ENCODE measurements around the gene MTAP.
A peak's percentile ranks its signal among the peaks of the same experiment; 100 is the strongest.
"Not testable (repeated sequence)": the region's sequence is repeated elsewhere in the genome, so short reads cannot be mapped to it uniquely, and the experiment has no call there.

Gene MTAP

DNA sequence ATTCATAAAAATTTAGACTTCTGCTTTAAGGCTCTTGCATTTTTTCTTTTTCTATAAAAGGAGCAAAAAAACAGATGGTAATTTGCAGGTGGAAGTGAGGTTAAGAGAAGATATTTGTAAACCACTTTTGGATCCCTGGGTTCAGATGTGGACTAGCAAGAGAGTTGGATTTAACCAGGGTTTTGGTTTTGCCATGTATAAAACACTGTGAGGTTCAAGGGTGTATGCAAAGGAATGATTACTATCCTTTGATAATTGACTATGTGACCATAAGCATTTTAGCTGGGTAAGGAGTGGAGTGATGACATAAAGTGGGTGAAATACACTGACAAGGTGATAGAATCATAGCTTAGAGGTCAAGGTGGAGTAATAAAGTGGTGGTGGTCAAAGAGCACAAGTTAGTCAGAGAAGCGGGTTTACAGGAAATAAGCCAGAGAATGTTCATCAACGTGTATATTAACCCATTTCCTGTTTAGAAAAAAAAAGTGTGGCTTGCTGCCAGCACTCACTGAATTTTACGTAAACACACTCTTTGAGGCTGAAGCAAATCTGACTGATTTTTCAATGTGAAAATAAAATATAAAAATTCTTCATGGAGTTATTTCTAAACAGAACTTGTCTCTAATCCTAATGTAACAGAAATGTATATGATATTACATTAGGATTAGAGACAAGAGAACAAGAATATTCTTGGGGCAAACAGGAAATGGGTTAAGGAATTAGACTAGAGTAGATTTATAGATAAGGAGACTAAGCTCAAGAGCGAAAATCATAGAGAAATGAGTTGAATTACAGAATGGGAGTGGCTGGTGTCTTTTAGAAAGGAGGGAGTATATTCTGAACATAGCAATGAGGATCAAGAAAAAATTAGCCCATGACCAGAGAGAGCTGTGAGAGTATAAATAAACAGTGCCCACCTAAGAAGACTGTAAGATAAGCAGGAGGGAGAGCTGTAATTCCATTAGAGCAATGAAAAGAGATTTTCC, 117.2 kb downstream of the MTAP start:
- peak; percentile 53 for DNase-seq (ENCODE audit: low read depth)

DNA sequence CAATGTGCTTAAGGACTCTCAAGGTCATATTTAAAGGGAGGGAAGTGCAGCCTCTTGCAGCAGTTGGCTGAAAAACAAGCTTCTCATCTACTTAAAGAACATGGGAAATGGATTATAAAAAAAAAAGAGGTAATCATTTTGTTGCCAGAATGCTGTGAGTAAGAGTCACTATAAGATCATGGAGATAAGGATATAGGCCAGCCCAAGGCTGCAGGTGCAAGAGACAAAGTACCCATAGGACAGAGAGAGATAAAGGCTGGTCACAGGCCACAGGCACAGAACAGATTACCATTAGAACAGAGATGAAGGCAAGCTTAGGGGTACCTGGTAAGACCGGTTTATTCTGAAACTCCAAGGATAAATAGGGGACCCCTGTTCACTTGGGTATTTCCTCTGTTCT, 121.3 kb downstream of the MTAP start:
- DNase-seq (ENCODE audit: low read depth): no peak

DNA sequence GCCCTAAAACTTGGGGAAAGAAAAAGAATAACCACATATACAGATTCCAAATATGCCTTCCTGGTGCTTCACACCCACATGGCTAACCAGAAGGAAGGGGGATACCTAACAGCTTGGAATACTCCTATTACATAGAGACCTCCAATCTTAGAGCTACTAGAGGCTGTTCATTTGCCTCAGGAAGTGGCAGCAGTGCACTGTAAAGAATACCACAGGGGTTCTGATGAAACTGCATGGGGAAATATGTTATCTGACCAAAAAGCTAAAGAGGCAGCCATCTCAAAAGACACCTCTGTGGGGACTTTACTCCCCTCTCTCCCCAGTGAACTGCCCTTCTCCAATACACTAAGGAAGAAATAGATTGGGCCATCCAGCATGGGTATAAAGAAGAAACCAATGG, 125.3 kb downstream of the MTAP start:
- no peak for DNase-seq (ENCODE audit: low read depth)

DNA sequence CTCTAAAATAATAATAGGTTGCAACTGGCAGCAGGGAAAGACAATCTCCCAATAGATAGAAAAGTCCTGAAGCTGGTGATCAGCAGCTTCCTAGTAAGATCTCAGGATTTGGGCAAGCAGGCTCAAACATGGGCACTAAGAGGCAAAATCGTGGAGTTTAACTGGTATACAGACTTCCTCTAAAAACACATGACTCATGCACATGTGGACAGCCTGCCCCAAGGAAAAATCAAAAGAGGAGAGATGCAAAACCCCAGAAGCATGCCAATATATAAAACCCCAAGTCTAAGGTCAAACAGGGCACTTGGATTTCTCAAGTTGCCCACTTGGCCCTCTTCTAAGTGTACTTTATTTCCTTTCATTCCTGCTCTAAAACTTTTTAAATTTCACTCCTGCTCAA, 129.0 kb downstream of the MTAP start:
- DNase-seq (ENCODE audit: low read depth): no peak

DNA sequence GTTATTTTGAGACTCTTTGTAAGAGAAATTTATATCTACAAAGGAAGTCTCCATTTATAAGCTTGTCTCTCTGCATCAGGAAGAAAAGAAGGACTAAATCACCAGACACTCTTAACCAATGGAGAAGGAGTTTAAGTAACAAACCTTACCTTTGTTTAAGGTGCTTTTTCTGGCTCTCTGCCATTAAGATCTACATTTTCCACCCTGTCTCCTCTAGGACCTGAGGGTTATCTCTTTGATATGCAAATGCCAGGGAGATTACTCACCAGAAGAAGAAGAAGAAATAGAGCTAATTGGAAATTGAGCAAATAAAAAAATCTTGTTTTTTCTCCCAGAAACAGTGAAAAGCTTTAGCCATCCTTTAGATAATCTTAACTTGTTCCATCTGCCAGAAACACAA, 130.8 kb downstream of the MTAP start:
- no peak for DNase-seq (ENCODE audit: low read depth)

DNA sequence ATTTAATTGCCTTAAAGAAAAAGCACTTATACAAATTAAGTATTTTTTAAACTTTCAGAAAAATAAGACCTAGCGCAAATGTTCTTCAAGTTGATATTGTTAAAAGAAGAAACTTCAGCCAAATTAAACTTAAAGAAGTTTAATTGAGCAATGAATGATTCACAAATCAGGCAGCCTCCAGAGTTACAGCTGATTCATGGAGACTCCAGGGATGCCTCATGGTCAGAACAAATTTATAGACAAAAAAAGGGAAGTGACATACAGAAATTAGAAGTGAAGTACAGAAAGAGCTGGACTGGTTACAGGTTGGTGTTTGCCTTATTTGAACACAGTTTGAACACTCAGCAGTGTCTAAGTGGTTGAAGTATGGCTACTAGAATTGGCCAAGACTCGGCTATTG, 131.4 kb downstream of the MTAP start:
- no peak for DNase-seq (ENCODE audit: low read depth)

DNA sequence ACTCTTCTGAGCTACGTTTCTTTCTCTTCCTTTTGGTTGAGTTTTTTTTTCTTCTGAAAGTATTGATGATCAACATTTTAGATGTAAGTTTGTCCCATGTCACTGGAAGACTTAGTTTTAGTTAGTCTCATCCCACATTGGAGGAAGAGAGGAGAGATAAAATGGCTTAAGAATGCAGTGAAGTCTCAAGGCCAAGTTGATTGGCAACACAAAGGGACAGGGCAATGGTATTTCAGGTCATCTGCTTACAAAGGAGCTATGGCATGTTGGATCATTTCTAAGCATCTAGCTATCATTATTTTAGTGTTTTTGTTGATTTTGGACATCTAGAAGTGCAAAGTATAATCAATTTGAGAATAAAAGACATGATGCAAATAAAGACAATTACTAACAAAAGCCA, 133.2 kb downstream of the MTAP start:
- DNase-seq (ENCODE audit: low read depth): no peak

DNA sequence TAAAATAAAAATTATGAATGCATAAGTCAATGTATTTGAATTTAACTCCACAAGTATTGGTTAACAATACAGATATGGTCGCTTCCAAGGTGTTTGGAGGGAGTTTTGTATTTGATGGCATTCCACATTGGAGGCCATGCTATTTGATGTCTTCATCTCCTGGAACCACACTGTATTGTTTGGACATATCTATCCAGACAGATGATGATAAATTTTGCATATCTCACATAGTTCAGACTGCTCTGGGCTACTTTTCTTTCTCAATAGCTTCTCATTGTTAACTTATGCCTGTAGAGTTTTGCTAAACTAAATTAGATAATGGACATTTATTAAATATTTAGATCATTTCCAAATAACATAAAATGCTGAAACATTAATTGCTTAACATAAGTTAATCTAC, 133.7 kb downstream of the MTAP start:
- no peak for DNase-seq (ENCODE audit: low read depth)

DNA sequence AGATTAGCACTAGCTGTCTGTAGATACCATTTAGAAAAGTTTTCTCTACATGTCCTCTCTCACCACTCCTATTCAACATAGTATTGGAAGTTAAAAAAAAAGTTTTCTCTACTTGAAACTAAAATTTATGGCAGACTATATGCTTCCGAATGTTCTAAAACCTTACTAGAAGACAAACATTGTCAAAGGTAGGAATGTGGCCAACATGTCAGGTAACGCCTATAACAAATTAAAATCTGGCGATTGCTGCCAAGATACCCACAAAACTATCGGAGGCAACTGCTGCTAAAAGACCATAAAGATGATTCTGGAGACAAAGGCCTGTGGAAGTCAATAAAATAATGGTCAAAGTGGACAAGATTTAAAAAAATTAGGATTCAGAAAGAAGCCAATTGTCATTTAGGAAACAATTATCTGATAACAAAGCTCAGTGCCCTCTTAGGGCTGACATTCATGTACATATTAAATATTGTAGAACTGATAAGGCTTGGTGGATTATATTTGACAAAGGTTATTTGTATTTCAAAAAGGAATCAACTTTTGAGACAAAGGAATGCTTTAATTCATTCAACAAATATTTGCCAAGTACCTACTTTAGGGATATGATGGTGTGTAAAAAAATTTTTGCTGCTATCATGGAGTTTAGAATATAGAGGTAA, 139.0 kb downstream of the MTAP start:
- DNase-seq (ENCODE audit: low read depth): no peak

DNA sequence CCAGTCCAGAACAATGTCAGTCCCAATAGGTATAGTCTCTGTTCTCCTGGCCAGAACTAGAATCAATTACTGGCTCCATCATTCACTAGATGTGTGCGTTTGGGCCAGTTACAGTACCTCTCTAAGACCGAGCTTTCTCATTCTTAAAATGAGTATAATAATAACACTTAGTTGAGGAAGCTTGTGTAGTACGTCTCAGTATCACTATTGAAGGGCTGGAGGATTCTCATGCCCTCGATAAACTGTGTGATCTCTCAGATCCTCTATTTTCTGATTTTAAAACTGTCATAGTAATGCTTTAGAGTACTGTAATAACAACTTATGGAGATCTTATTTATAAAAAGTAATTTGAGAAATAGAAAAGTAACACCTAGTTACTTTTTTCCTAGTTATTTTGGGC, 141.0 kb downstream of the MTAP start:
- DNase-seq (ENCODE audit: low read depth): no peak

DNA sequence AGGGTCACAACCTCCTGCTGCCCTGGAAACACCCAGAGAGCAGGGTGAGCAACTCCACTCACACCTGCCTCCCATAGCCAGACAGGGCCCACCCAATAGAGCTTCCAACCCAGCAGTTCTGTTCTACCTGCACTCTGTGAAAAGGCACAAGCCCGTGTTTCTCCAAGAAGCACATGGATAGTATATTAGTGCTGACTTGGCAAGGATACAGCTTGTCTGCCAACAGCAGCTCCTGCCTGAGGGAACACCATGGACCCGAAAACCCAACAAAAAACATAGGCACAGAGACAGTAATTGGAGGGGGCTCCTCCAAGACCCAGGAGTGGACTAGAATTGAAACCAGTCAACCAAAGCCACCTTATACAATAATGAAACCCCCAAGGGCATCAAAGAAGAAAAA, 143.2 kb downstream of the MTAP start:
- no peak for DNase-seq (ENCODE audit: low read depth)

DNA sequence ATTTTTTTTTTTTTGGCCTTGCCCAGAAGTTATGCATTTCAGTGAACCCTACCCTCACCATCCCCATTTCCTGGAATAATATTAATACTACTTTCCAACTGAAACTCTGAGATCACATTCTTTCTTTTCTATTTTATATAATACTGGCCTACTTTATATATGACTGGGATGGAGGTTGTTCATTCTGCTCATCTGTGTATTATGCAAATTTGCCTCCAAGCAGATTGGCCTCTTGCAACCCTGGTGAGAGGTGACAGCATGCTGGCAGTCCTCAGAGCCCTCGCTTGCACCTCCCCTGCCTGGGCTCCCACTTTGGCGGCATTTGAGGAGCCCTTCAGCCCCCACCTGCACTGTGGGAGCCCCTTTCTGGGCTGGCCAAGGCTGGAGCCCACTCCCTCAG, 156.4 kb downstream of the MTAP start:
- DNase-seq (ENCODE audit: low read depth): no peak

DNA sequence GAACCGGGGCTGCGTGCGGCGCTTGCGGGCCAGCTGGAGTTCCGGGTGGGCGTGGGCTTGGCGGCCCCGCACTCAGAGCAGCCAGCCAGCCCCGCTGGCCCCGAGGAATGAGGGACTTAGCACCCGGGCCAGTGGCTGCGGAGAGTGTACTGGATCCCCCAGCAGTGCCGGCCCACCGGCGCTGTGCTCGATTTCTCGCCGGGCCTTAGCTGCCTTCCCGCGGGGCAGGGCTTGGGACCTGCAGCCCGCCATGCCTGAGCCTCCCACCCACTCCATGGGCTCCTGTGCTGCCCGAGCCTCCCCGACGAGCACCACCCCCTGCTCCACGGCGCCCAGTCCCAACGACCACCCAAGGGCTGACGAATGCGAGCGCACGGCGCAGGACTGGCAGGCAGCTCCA, 156.8 kb downstream of the MTAP start:
- not testable (repeated sequence) for DNase-seq (ENCODE audit: low read depth)

DNA sequence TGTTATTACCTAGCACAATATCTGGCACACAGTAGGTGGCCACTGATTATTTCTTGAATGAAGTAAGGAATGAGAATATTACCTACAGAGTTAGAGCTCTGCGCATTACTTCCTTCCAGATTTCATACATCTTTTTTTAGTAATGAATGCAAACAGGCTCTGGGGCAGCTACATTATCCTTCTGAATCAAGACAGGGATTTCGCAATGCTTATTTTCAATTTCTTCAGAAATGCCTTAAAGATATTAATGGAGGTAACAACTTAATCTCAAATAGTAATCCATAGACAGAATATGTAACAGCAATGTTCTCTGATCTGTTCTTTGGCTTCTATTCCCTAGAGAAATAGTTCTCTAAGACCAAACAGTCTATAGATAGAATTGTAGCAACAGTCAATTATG, 159.1 kb downstream of the MTAP start:
- DNase-seq (ENCODE audit: low read depth): no peak

DNA sequence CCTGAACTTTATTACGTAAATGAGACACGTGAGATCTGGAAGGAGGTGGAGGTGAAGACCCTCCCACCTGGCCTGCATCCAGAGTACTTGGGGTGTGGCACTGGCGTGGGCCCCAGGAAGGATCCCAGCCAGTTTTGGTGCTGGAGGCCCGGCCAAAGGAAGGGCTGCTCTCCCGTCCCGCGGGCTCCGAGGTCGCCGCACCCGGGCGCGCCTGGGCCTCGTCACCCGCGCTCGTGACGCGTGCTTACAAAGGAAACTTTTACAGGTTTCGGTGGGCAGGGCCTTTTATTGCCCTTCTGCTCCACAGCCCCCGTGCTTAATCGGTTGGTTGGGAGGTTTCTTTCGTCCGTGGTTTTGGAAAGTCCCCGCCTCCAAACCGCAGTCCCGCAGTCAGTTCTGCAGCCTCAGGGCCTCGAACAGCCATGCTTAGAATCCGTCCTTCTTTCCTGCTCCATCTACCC, 162.5 kb downstream of the MTAP start:
- DNase-seq (ENCODE audit: low read depth): no peak

DNA sequence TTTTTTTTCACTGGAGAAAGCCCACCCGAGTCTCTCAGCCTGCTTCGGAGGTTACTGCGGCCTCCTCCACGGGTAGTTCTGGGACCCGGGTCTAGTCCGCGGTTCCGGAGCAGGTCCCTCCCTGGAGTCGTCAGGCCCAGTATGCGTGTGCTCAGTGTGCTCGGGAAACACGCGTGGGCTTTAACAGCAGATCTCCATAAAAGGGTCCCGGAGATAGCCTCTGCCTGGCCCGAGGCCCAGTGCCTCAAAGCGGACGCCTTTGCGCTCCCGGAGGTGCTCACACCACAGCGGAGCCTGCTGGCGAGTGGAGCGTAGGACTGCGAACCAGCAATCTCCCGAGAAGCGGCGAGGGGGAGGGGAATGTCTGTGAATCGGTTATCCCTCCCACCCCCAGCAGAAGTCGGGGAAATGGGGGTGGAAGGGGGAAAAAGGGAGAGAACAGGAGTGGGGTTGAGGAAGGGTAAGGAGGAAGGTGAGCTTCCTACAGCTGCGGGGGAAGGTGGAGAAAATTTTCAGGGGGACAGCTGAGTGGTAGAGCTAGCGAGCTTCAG, 163.0 kb downstream of the MTAP start:
- no peak for DNase-seq (ENCODE audit: low read depth)

DNA sequence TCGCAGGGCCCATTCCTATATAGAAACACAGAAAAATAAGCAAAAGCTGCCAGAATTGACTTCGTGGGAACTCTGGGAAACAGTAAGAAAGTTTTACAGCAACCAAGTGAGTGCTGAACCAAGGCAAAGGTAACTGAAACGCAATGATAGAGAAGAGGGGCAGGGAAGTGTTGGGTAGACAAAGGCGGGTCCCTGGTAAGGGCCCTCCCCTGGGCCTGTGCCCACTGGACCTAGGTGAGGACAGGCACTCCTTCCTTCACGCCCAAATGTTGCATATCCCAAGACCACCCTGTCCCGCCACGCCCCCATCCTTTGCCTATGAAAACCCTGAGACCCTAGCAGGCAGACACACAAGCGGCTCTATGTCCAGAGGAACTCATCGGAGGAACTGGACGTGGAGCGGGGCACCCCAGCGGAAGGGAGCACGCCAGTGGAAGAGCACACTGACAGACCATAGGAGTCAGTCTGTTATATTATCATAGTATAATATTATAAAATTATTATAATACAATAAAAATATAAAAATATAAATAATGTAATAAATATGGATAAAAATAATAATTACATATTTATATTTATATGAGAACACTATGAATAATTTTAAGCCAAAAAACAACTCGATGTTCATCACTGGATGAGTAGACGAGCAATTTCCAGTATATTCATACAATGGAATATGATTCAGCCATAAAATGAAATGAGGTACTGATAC, 163.9 kb downstream of the MTAP start:
- no peak for DNase-seq (ENCODE audit: low read depth)

DNA sequence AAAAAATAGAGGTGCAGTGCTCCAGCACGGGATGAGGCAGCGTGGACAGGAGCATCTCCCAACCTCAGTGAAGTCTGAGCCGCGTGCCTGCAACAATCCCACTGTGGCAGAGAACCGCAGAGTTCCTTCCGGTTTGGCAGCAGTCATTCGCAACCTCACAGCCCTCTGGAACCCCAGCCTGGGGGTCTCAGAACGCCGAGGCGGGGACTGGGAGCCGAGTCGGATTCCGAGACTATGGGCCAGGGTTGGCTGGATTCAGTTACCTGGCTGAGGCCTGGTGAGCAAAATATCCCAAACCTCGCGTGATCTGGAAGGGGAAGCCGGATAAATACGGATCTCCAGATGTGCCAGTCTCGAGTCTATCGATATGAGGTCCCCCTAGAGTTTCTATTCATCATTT, 164.7 kb downstream of the MTAP start:
- DNase-seq (ENCODE audit: low read depth): no peak

DNA sequence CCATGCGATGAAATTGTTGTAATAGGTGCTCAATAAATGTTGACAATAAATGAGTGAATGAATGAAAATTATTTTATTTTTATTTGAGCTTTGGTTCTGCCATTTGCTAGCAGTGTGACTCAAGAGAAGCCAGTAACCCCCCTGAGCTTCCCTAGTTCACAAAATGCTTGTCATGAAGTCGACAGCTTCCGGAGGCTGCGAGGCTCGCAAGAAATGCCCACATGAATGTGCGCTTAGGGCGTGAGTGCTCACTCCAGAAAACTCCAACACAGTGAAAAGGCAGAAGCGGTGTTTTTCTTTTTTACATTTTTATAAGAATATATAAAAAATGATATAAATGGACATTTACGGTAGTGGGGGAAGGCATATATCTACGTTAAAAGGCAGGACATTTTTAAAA, 165.3 kb downstream of the MTAP start:
- DNase-seq (ENCODE audit: low read depth): no peak

DNA sequence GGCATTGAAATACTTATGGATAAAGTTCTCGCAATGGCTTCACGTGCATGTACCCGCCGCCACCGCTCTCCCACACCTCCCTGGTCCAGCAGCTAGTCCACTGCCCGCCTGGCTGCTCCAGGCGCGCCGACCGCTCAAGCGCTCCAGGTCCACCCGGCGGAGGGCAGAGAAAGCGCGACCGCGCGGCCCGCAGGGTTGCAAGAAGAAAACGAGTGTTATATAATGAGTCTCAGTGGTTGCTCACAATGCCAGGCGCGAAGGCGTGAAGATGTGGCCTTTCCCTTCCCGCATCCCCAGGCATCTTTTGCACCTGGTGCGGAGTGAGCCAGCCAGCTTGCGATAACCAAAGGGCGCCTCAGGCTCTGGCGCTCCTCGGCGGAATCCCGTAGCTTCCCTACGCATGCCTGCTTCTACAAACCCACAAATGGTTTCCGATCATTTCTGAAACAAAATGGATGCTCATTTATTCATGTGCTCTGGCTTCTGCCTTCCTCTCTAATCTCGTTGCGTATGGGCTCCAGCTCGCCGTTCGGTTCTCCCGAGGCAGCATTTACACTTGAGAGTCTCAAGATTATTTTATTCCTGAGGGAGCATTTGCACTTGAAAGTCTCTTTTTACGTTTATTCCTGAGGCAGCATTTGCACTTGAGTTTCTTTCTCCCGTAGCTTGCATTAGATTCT, 166.0 kb downstream of the MTAP start:
- DNase-seq (ENCODE audit: low read depth): no peak

DNA sequence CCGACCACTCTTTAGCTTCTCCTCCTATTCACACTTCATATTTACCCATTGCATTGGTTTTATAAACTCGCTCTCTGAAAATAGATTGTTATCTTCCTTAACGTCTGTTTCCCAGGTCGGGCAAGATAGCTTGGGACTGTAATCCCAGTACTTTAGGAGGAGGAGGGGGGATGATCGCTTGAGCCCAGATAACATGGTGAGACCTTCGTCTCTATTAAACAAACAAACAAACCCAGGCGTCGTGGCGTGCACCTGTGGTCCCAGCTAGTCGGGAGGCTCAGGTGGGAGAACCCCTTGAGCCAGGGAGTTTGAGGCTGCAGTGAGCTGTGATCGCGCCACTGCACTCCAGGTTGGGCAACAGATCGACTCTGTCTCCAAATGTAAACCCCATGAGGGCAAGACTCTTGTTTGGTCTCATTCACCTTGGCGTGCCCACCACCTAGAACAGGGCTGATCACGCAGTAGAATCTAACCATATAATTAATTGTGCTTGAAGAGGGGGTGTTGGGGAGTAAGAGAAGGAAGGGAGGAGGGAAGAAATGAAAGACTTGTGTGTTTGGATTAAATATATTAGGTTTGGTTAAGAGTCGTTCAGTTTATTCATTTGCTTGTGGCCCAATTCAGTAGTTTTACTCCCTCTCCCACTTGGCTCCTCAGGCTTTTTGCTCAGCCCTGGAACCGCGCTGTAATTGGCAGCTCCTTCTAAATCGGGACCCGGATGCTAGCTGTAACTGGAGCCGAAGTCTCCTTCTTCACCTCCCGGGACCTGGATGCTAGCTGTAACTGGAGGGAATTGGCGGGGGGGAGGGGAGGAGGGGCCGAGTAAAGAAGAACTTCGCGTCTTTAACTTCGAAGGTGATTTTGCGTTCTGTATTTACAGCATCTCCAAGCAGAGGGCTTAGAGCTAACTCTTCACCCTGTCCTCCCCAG, 166.8 kb downstream of the MTAP start:
- DNase-seq (ENCODE audit: low read depth): no peak
